GM12878 (cell line): ENCODE data around the gene MALT1. TPM values are rescaled to one million over a fixed set of nuclear protein-coding genes. Genes with fewer than 3 reads are reported as not detected.

ENCODE experiments used
- BHLHE40 ChIP-seq, 2 experiments: fragments of 450-650 bp in 1 of 2; IDR thresholded peaks; 2 replicates each; pipeline ENCODE4 v1.6.1; 2011 to 2017; ENCODE audit warnings: low read depth in 2 of 2, borderline replicate concordance in 1 of 2, improper control_type of control experiment in 1 of 2, low read length in 1 of 2, mild to moderate bottlenecking in 1 of 2
- CEBPB ChIP-seq, 2 experiments: fragments of 150-350 bp in 1 of 2; IDR thresholded peaks; 2 replicates each; pipeline ENCODE4 v1.6.1; 2012 to 2014; ENCODE audit warnings: low read depth in 2 of 2, low read length in 2 of 2, borderline replicate concordance in 1 of 2, inconsistent platforms in 1 of 2
- CHD4 ChIP-seq: fragments of 200-600 bp; sonication (generic); IDR thresholded peaks from 2 replicates; pipeline ENCODE4 v1.6.1; 2016; ENCODE audit warnings: mild to moderate bottlenecking
- CTCF ChIP-seq, 3 experiments: IDR thresholded peaks in 2 of 3; conservative IDR thresholded peaks in 1 of 3; 2 replicates each; pipeline ENCODE4 v1.5.1; 2011; ENCODE audit warnings: low read depth in 3 of 3, low read length in 3 of 3, mild to moderate bottlenecking in 3 of 3, control low read depth in 2 of 3, moderate library complexity in 2 of 3, inconsistent platforms in 1 of 3, mixed read lengths in 1 of 3; ENCODE audit not compliant: control insufficient read depth in 2 of 3, insufficient read depth in 1 of 3; ENCODE audit errors: extremely low read depth in 1 of 3
- E2F4 ChIP-seq: IDR thresholded peaks from 2 replicates; pipeline ENCODE4 v1.6.1; 2012; ENCODE audit warnings: low read depth, low read length, improper control_type of control experiment
- E2F8 ChIP-seq: fragments of 450-650 bp; IDR thresholded peaks from 2 replicates; pipeline ENCODE4 v1.6.1; 2018; ENCODE audit warnings: mild to moderate bottlenecking, low read depth, moderate library complexity; ENCODE audit not compliant: partially characterized antibody
- ETV6 ChIP-seq, 2 experiments: fragments of 450-650 bp in 1 of 2; IDR thresholded peaks in 1 of 2; conservative IDR thresholded peaks in 1 of 2; 2 replicates each; pipeline ENCODE4 v1.6.1; 2014; ENCODE audit warnings: antibody characterized with exemption in 1 of 2, borderline replicate concordance in 1 of 2, low read depth in 1 of 2, mild to moderate bottlenecking in 1 of 2, moderate library complexity in 1 of 2
- FOXK2 ChIP-seq: fragments of 450-650 bp; IDR thresholded peaks from 2 replicates; pipeline ENCODE4 v1.6.1; 2017; ENCODE audit warnings: mild to moderate bottlenecking, moderate library complexity
- FOXM1 ChIP-seq: IDR thresholded peaks from 2 replicates; pipeline ENCODE4 v1.6.1; 2012; ENCODE audit warnings: low read depth, mild to moderate bottlenecking, inconsistent platforms, low read length, moderate library complexity
- GATAD2B ChIP-seq: fragments of 450-650 bp; conservative IDR thresholded peaks from 2 replicates; pipeline ENCODE4 v1.6.1; 2017; ENCODE audit warnings: low read depth, mild to moderate bottlenecking, moderate library complexity
- IKZF1 ChIP-seq: fragments of 450-650 bp; conservative IDR thresholded peaks from 2 replicates; pipeline ENCODE4 v1.6.1; 2017; ENCODE audit warnings: antibody characterized with exemption, mild to moderate bottlenecking
- IKZF2 ChIP-seq, 2 experiments: fragments of 450-650 bp; IDR thresholded peaks; 2 replicates each; pipeline ENCODE4 v1.6.1; 2017; ENCODE audit warnings: mild to moderate bottlenecking in 2 of 2, moderate library complexity in 2 of 2
- IRF3 ChIP-seq: fragments of 450-650 bp; IDR thresholded peaks from 2 replicates; pipeline ENCODE4 v1.6.1; 2014; ENCODE audit warnings: mild to moderate bottlenecking
- MEF2B ChIP-seq: fragments of 450-650 bp; IDR thresholded peaks from 2 replicates; pipeline ENCODE4 v1.6.1; 2018; ENCODE audit warnings: mild to moderate bottlenecking, moderate library complexity; ENCODE audit not compliant: partially characterized antibody, poor library complexity, severe bottlenecking
- MYB ChIP-seq: fragments of 150-350 bp; IDR thresholded peaks from 2 replicates; pipeline ENCODE4 v1.6.1; 2014; ENCODE audit warnings: mild to moderate bottlenecking, low read depth, low read length, borderline replicate concordance
- POU2F2 ChIP-seq: IDR thresholded peaks from 3 replicates; pipeline ENCODE4 v1.6.1; 2011; ENCODE audit warnings: low read depth, mild to moderate bottlenecking, low read length, borderline replicate concordance
- RELB ChIP-seq: fragments of 450-650 bp; IDR thresholded peaks from 2 replicates; pipeline ENCODE4 v1.6.1; 2017; ENCODE audit warnings: low read depth, mild to moderate bottlenecking, moderate library complexity
- SUPT20H ChIP-seq: IDR thresholded peaks from 2 replicates; pipeline ENCODE4 v1.6.1; 2011; ENCODE audit warnings: low read depth, mild to moderate bottlenecking, low read length, moderate library complexity, borderline replicate concordance; ENCODE audit not compliant: control insufficient read depth
- polyA plus RNA-seq, 11 experiments: library from polyadenylated mRNA; depleted of rRNA in 4 of 11; unstranded in 6 of 11; stranded (reverse) in 5 of 11; fragments of >200 nt; fragmentation: Nextera tagmentation in 4 of 11; fragmentation: Illumina TruSeq in 1 of 11; extraction: Ambion mirVana in 4 of 11; extraction: Trizol in 1 of 11; gene quantifications; 1 replicate in 1 of 11; 2 replicates in 10 of 11; pipeline versions ENCODE4 v1.2.1 to v1.2.3, GENCODE V29; 2011 to 2016; ENCODE audit warnings: inconsistent platforms in 2 of 11, missing spikeins in 2 of 11, low read depth in 1 of 11
- total RNA-seq, 4 experiments: library from RNA; depleted of rRNA in 3 of 4; stranded (reverse); fragments of >200 nt in 3 of 4; fragmentation: Illumina TruSeq in 1 of 4; extraction: Trizol in 1 of 4; gene quantifications; 2 replicates each; pipeline versions ENCODE4 v1.2.1 to v1.2.3, GENCODE V29; 2013 to 2021

The MALT1 gene
- total and polyA plus RNA-seq, 10 of the 15 experiments (the other 5 are each of a cell fraction or from before 2014, with no cell fraction given), result 17.6 to 126 (median 45.4) TPM

GRCh38 chr18:58649966-58650816, 21.1 kb upstream of the MALT1 start (continued):
- peak; percentile 94 for TF ChIP-seq IKZF1
- TF ChIP-seq GATAD2B, result no peak
- no peak for TF ChIP-seq CEBPB (IDR thresholded peaks at IDR 0.05; ENCODE audit: borderline replicate concordance in 1 of 2, low read depth in 2 of 2, low read length in 2 of 2)
- TF ChIP-seq CTCF (IDR thresholded peaks at IDR 0.05 in 2 of 3, conservative IDR thresholded peaks at IDR 0.05 in 1 of 3; ENCODE audit: control insufficient read depth in 2 of 3, extremely low read depth in 1 of 3, insufficient read depth in 1 of 3, low read depth in 3 of 3, low read length in 3 of 3), result no peak
- no peak for TF ChIP-seq FOXK2
- TF ChIP-seq E2F4, result no peak
- no peak for TF ChIP-seq SUPT20H
- peak; percentile 97 for TF ChIP-seq RELB
- TF ChIP-seq BHLHE40 (IDR thresholded peaks at IDR 0.05; ENCODE audit: borderline replicate concordance in 1 of 2, low read depth in 2 of 2, low read length in 1 of 2), result 0 out of 4 replicates have a peak, but pooled peaks of 1 of the 2 experiments have one; percentile 17
- peak in 1 of 2 experiments; percentile 92; a peak in 2 of 4 replicates for TF ChIP-seq ETV6 (conservative IDR thresholded peaks at IDR 0.05 in 1 of 2, IDR thresholded peaks at IDR 0.05 in 1 of 2; ENCODE audit: borderline replicate concordance in 1 of 2, low read depth in 1 of 2)
- TF ChIP-seq CHD4, result no peak
- TF ChIP-seq MEF2B, result peak; percentile 36
- no peak for TF ChIP-seq E2F8
- no peak for TF ChIP-seq IRF3
- TF ChIP-seq FOXM1, result peak; percentile 87
- no peak for TF ChIP-seq POU2F2
- TF ChIP-seq IKZF2 (IDR thresholded peaks at IDR 0.05), result peak; percentile 89 to 93
- TF ChIP-seq MYB, result no peak
